Right kidney (tissue), 1 donor: ENCODE measurements around the gene TEX101.
A peak's percentile ranks its signal among the peaks of the same experiment; 100 is the strongest.
"Not testable (repeated sequence)": the region's sequence is repeated elsewhere in the genome, so short reads cannot be mapped to it uniquely, and the experiment has no call there.

Experiments
- DNase-seq: peaks from one replicate; pipeline ENCODE4 v3.0.0-alpha.2; 2016

The TEX101 gene

GRCh38 chr19:43420954-43421353 lies 6.3 kb downstream of the TEX101 start:
- DNase-seq = no peak

- DNase-seq = no peak
Measured at GRCh38 chr19:43422000-43422688, 7.5 kb downstream of the TEX101 start.

GRCh38 chr19:43422689-43423066 lies 8.0 kb downstream of the TEX101 start:
- DNase-seq = no peak

- DNase-seq = no peak
Measured at GRCh38 chr19:43423779-43424178, 9.1 kb downstream of the TEX101 start.

- no peak for DNase-seq
Measured at GRCh38 chr19:43425567-43426392, 11.1 kb downstream of the TEX101 start.

- DNase-seq = no peak
Measured at GRCh38 chr19:43429395-43429794, 14.7 kb downstream of the TEX101 start.

- no peak for DNase-seq
Measured at GRCh38 chr19:43430142-43430710, 15.5 kb downstream of the TEX101 start.

- DNase-seq = no peak
Measured at GRCh38 chr19:43430976-43431375, 16.3 kb downstream of the TEX101 start.

GRCh38 chr19:43433358-43433673 lies 18.6 kb downstream of the TEX101 start:
- no peak for DNase-seq

- no peak for DNase-seq
Measured at GRCh38 chr19:43433689-43434088, 19.0 kb downstream of the TEX101 start.

GRCh38 chr19:43435775-43436174 lies 21.1 kb downstream of the TEX101 start:
- no peak for DNase-seq

- not testable (repeated sequence) for DNase-seq
Measured at GRCh38 chr19:43437284-43437683, 22.6 kb downstream of the TEX101 start.

GRCh38 chr19:43437712-43438111 lies 23.0 kb downstream of the TEX101 start:
- no peak for DNase-seq

GRCh38 chr19:43438291-43439031 lies 23.8 kb downstream of the TEX101 start:
- peak; percentile 36 for DNase-seq

GRCh38 chr19:43439032-43439708 lies 24.5 kb downstream of the TEX101 start:
- DNase-seq = no peak

GRCh38 chr19:43439709-43440063 lies 25.0 kb downstream of the TEX101 start:
- no peak for DNase-seq

GRCh38 chr19:43441716-43442115 lies 27.0 kb downstream of the TEX101 start:
- DNase-seq = no peak

- DNase-seq = not testable (repeated sequence)
Measured at GRCh38 chr19:43444091-43444490, 29.4 kb downstream of the TEX101 start.

GRCh38 chr19:43444531-43445287 lies 30.0 kb downstream of the TEX101 start:
- no peak for DNase-seq

- DNase-seq = no peak
Measured at GRCh38 chr19:43445426-43445825, 30.7 kb downstream of the TEX101 start.

GRCh38 chr19:43446746-43447489 lies 32.2 kb downstream of the TEX101 start:
- DNase-seq = peak; percentile 51
